Measurements from ENCODE around the gene C11orf87.

The C11orf87 gene

DNA sequence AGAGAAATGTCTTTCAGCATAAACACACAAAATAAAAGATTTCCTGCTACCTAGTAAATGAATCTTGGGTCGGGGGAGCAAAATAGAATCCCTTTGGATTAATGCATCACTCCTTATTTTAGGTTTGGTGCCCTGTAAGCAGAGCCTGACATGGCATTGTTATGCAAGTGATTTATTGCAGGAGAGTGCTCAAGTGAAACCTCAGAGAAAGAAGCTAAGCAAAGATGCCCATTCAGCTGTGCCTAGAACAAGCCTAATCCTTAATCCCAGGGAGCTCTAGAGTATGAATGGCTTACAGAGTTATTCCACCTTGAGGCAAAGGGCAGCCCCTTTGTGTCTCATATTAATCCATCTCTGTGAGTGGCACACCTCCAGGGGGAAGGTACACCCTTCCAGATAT, 21.1 kb downstream of the C11orf87 start:
- no peak for DNase-seq (ENCODE audit: low read depth)

- no peak for DNase-seq (ENCODE audit: low read depth)
These were observed 32.9 kb downstream of the C11orf87 start for GRCh38 chr11:109454857-109455256.

Data from fibroblast of the conjunctiva (primary cell).